Mesodermal cell (in vitro differentiated cells): Measurements from ENCODE around the gene NUAK2.

Source experiments
- H3K27ac ChIP-seq: 2 replicates; pipeline ENCODE4 v1.7.0; 2013; ENCODE audit warnings: mild to moderate bottlenecking, low read depth, low read length, moderate library complexity; ENCODE audit not compliant: severe bottlenecking
- H3K36me3 ChIP-seq: 2 replicates; pipeline ENCODE4 v1.7.1; 2013; ENCODE audit warnings: mild to moderate bottlenecking, low read length, moderate library complexity; ENCODE audit not compliant: control insufficient read depth, insufficient read depth
- H3K4me1 ChIP-seq: one replicate; pipeline ENCODE4 v1.7.1; 2013; ENCODE audit warnings: mild to moderate bottlenecking, low read length; ENCODE audit not compliant: insufficient read depth, control insufficient read depth, poor library complexity, severe bottlenecking
- H3K4me3 ChIP-seq: 2 replicates; pipeline ENCODE4 v1.7.0; 2013; ENCODE audit warnings: low read length, control low read depth, mild to moderate bottlenecking; ENCODE audit not compliant: insufficient read depth, poor library complexity, severe bottlenecking; ENCODE audit errors: extremely low read depth
- H3K9me3 ChIP-seq: 2 replicates; pipeline ENCODE4 v1.7.1; 2013; ENCODE audit warnings: mild to moderate bottlenecking, low read length, moderate library complexity; ENCODE audit not compliant: control insufficient read depth
- WGBS, 2 experiments: methylation state at CpG; one replicate each; pipeline ENCODE4 v1.1.5; 2013; ENCODE audit warnings: missing lambda C conversion rate in 2 of 2; ENCODE audit not compliant: insufficient coverage in 2 of 2; 5-methylcytosine and 5-hydroxymethylcytosine counted together

The NUAK2 gene

DNA sequence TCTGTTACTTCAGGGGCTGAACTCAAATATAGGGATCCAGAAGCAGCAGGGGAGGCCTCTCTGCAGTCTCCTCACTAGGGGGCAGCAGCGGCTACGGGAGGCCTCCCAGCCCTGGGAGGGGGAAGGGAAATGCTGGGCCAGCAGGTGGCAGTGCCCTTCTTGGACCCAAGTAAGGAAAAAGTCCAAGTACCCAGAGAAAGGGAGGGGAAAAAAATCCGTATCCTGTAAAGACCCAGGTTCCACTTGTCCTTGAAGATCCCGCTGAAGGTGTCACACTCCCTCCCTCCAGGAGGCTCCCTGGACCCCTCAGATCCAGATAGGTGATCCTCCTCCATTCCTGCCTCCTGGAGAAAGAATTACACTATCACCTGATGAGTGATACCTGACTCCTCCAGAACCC is 14.1 kb upstream of the NUAK2 start:
- no peak overlapping the region for H3K27ac ChIP-seq
- no peaks in the 10 kb centered on the region for H3K36me3 ChIP-seq
- H3K4me1 ChIP-seq, result no peaks in the 10 kb centered on the region
- WGBS, 2 experiments, result 0 to 3% methylated on average over 2 to 4 of the region's 4 CpGs
- no peak overlapping the region for H3K4me3 ChIP-seq
- H3K9me3 ChIP-seq, result no peaks in the 10 kb centered on the region

DNA sequence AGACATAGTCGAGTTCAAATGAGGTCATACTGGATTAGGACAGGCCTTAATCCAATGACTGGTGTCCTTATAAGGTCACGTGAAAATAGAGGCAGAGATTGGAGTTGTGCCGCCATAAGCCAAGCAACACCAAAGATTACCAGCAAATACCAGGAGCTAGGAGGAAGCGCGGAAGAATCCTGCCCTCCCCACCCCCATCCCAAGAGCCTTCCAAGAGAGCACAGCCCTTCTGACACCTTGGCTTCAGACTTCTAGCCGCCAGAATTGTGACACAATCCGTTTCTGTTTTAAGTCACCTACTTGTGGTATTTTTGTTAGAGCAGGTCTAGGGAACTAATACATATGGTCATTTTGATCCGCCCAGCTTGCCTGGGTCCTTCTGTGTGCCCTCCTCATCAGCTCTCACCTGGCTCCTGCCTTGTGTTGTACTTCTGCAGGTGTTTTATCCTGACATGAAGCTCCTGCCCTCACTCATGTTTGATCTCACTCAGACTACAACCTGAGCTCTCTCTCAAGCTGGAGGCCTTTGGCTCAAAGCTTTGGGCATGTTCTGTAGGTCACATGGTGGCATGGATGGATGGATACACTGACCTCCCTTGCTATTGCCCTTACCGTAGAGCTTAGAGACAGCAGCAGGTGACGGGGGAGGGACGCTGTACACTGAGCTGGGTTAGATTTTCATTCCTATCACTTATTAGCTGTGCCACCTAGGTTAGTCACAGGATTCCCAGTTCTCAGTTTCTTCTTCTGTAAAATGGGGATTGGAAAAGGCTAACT is 10.7 kb upstream of the NUAK2 start:
- Histone ChIP-seq H3K4me3 (no peak overlapping the region), H3K9me3 (no peaks in the 10 kb centered on the region), H3K36me3 (no peaks in the 10 kb centered on the region), H3K4me1 (peaks cover under 1% of the 10 kb centered on the region), H3K27ac (no peak overlapping the region)
- 93 to 99% methylated on average over 4 to 6 of the region's 11 CpGs for WGBS, 2 experiments

DNA sequence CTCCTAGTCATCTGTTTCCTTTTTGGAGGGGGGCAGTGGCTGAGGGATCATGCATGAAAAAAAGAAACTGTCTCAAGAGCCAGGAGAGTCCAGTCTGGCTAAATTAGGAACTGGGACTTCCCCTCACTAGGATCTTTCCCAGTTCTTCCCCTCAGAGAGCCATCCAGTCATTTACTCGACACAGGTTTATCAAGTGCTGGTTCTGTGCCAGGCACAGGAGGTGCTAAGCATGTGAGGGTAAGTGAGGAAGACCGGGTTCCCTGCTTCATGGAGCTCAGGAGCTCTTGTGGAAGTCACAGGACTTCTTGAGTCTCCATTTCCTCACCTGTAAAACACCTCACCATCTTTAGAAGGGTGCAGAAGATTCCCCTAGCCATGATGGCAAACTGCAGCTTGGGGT is 8.6 kb upstream of the NUAK2 start:
- 94 to 100% methylated on average over 1 to 2 of the region's 2 CpGs for WGBS, 2 experiments
- no peaks in the 10 kb centered on the region for H3K36me3 ChIP-seq
- no peak overlapping the region for H3K4me3 ChIP-seq
- H3K9me3 ChIP-seq, result no peaks in the 10 kb centered on the region
- no peak overlapping the region for H3K27ac ChIP-seq
- peaks cover 8% of the 10 kb centered on the region for H3K4me1 ChIP-seq

DNA sequence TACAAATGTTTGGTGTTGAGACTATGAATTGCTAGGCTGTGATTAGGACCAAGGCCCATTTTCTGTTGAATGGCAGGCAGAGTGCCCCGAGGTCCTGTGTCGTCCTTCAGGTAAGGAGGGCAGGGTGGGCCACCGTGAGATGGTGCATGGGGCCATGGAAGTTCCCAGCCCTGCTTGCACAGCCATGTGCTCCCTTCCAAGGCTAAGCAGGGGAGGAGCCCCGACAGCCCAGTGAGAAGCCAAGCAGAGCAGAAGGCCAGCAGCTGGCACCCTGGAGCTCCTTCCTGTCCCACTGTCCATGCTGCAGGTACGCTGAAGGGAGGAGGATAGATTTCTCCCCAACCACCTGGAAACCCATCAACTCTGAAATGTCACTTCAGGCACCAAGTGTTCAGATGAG is 8.2 kb upstream of the NUAK2 start:
- Histone ChIP-seq H3K4me1 (peaks cover 12% of the 10 kb centered on the region), H3K9me3 (no peaks in the 10 kb centered on the region), H3K4me3 (no peak overlapping the region), H3K36me3 (no peaks in the 10 kb centered on the region), H3K27ac (no peak overlapping the region)
- 77 to 94% methylated on average over 4 of the region's 5 CpGs for WGBS, 2 experiments

DNA sequence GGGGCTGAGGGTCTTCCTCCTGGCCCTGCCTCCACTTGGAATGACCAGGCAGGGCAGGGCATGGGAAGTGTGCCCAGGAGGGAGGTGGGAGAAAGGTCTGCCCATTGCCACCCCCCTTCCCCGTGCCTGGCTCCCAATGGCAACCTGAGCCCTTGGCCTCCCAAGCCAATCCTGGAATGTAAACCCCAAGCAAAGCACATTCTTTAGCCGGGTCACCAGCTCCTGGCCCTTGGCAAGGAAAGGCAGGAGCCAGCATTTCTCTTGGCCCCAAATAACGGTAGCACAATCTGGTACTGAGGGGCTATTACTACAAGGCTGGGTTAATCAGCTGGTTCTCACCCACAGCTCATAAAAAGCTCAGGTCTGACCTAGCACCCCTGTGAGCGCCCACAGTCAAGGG is 6.9 kb upstream of the NUAK2 start:
- peaks cover 16% of the 10 kb centered on the region for H3K4me1 ChIP-seq
- no peaks in the 10 kb centered on the region for H3K36me3 ChIP-seq
- WGBS, 2 experiments, result 56 to 85% methylated on average over 2 of the region's 4 CpGs
- no peaks in the 10 kb centered on the region for H3K9me3 ChIP-seq
- H3K27ac ChIP-seq, result no peak overlapping the region
- H3K4me3 ChIP-seq, result no peak overlapping the region

DNA sequence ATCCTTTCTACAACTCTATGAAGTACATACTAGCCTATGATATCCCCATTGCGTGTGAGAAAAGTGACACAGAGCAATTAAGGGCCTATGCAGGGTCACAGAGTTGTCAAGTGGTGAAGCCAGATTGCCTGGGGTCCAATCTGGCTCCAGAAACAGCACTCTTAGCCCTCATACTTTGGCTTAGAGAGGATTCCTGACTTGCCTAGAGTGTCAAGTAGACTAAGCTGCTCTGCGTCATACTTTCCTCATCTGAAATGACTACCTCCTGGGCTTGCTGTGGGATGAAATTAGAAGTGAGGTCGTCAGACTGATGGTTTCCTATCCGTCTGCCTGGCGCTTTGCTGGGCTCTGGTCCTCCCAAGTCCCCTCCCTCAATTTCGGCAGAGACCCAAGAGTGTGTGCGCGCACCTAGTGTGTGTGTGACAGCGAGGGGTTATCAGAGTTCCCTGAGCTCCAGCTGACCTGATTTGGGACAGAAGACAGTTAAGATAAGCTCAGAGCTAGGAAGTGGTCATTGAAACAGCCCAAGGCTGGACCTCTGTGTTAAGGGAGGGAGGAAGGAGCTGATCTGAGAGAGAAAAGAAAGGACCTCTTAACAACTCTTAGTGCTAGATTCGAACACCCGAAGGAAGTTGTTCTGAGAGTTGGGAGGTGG is 5.4 kb upstream of the NUAK2 start:
- Histone ChIP-seq H3K9me3 (no peaks in the 10 kb centered on the region), H3K4me3 (no peak overlapping the region), H3K27ac (no peak overlapping the region), H3K4me1 (peaks cover 16% of the 10 kb centered on the region), H3K36me3 (no peaks in the 10 kb centered on the region)
- WGBS, 2 experiments, result 85 to 97% methylated on average over 7 to 11 of the region's 11 CpGs

DNA sequence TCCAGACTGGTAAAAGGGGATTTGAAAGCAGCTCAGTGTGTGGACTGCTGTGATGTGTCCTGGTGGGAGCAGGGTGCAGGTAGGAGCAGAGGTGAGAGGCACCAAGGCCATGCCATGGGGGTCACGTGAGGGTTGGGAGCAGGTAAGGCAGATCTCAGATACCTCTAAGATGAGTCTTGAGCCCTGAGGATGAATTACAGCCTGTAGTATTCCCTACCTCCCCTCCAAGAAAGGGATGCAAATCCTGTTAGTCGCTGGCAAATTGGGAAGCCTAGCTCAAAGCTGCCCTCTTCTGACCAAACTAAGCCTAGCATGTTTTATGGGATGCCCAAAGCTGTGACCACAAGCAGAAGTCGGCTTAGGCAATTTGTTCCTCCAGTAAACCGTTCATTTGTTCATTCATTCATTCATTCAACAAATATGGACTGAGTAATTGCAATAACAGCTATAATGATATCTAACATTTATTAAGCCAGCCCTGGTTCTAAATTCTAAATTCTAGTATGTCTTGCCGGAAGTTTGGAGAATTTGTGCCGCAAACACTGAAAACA is 3.9 kb upstream of the NUAK2 start:
- 0 to 18% methylated on average over 2 to 4 of the region's 6 CpGs for WGBS, 2 experiments
- H3K9me3 ChIP-seq, result no peaks in the 10 kb centered on the region
- peaks cover 16% of the 10 kb centered on the region for H3K4me1 ChIP-seq
- H3K4me3 ChIP-seq, result no peak overlapping the region
- H3K27ac ChIP-seq, result peak overlapping the region; percentile 81
- H3K36me3 ChIP-seq, result no peaks in the 10 kb centered on the region

DNA sequence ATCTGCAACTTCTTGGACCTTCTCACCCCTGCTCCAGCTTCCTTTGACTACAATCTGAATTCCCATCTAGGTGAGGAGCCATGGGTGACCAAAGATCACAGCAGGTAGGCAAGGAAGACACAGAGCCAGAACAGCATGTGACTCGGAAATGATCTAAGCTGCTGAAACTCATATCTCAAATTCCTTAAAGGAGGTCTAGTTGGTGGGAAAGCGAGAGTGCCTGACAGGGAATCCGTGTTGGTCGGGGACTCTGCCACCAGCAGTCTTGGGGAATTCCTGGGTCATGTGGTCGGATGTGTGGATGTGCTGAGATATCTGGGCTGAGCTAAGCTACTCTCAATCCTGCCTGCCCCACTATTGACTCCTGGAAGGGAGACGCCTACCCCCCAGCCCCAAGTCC is 3.2 kb upstream of the NUAK2 start:
- 56% methylated on average over 1 of the region's 6 CpGs; no CpG with 5 or more reads in 1 of the 2 experiments for WGBS, 2 experiments
- Histone ChIP-seq H3K9me3 (no peaks in the 10 kb centered on the region), H3K27ac (peak overlapping the region; percentile 81), H3K4me1 (peaks cover 16% of the 10 kb centered on the region), H3K4me3 (no peak overlapping the region), H3K36me3 (no peaks in the 10 kb centered on the region)

DNA sequence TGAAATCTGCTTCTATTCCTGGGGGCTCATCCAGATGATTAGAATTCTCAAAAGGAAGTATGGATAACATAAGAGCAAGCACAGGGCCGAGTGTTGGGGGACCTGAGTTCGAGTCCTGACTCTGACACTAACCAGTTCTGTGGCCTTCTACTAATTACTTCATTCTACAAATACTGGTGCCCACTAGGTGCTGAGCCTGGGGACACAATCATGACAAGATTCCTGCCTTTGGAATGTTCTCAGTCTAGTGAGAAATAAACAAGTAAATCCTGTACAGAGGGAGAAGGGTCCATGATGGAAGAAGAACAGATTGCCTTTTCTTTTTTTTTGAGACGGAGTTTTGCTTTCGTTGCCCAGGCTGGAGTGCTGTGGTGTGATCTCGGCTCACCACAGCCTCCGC is 2.2 kb upstream of the NUAK2 start:
- H3K4me1 ChIP-seq, result peaks cover 23% of the 10 kb centered on the region
- no peak overlapping the region for H3K4me3 ChIP-seq
- no peaks in the 10 kb centered on the region for H3K9me3 ChIP-seq
- WGBS, 2 experiments, result 91% methylated on average over 4 of the region's 6 CpGs; no CpG with 5 or more reads in 1 of the 2 experiments
- H3K27ac ChIP-seq, result no peak overlapping the region
- peaks cover 9% of the 10 kb centered on the region for H3K36me3 ChIP-seq

DNA sequence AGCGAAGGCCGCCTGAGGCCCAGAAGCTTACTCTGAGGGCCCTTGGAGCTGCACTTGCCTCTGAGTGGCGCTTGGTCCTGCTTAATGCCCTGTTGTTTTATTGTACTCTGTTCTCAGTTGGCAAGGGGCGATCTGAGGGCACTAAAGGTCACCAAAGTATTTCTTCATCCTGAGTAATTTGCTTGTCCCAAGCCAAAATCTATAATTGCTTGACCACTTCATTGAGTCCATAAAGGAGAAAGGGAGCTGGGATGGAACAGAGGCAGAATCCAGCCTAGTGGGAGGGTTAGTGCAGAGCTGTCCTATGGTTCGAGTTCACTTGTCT is 376 bp upstream of the NUAK2 start:
- WGBS, 2 experiments, result 27 to 28% methylated on average over 3 to 5 of the region's 5 CpGs
- Histone ChIP-seq H3K4me1 (peaks cover 38% of the 10 kb centered on the region), H3K4me3 (no peak overlapping the region), H3K9me3 (no peaks in the 10 kb centered on the region), H3K27ac (no peak overlapping the region), H3K36me3 (peaks cover 25% of the 10 kb centered on the region)
